K562 (cell line): ENCODE measurements around the gene FAM234B. TPM values are rescaled to one million over a fixed set of nuclear protein-coding genes. Genes with fewer than 3 reads are reported as not detected.

Experiments
- FOXP4 ChIP-seq: sonication (generic); formaldehyde crosslinking; IDR thresholded peaks from 2 replicates; pipeline ENCODE4 v1.8.0; 2022; ENCODE audit warnings: mild to moderate bottlenecking, missing genetic modification reagents, borderline replicate concordance
- GTF2E2 ChIP-seq: fragments of 200-800 bp; sonication (Bioruptor generic); IDR thresholded peaks from 2 replicates; pipeline ENCODE4 v1.6.1; 2016; ENCODE audit warnings: missing genetic modification characterization, missing compliant biosample characterization
- KDM1A ChIP-seq, 2 experiments: fragments of 450-650 bp; IDR thresholded peaks; 2 replicates each; pipeline ENCODE4 v1.6.1; 2016; ENCODE audit warnings: mild to moderate bottlenecking in 2 of 2
- PURB ChIP-seq: sonication (generic); formaldehyde crosslinking; IDR thresholded peaks from 2 replicates; pipeline ENCODE4 v1.9.0; 2021; ENCODE audit warnings: low read depth, mild to moderate bottlenecking, missing genetic modification reagents
- SETDB1 ChIP-seq: IDR thresholded peaks from one replicate; pipeline ENCODE4 v1.6.1; 2012; ENCODE audit warnings: low read length, control low read depth, inconsistent platforms
- SMAD1 ChIP-seq: fragments of 150-350 bp; IDR thresholded peaks from 2 replicates; pipeline ENCODE4 v1.6.1; 2014; ENCODE audit warnings: low read length, low read depth; ENCODE audit not compliant: partially characterized antibody
- ZNF253 ChIP-seq: fragments of 250-450 bp; sonication (Bioruptor Pico); conservative IDR thresholded peaks from 2 replicates; pipeline ENCODE4 v1.6.1; 2021; ENCODE audit warnings: mild to moderate bottlenecking
- ZNF3 ChIP-seq: fragments of 250-450 bp; sonication (Bioruptor Pico); IDR thresholded peaks from 2 replicates; pipeline ENCODE4 v1.5.0; 2021; ENCODE audit warnings: mild to moderate bottlenecking, moderate library complexity
- polyA plus RNA-seq, 8 experiments: library from polyadenylated mRNA; depleted of rRNA in 4 of 8; stranded (reverse) in 5 of 8; unstranded in 3 of 8; fragments of >200 nt; fragmentation: Nextera tagmentation in 2 of 8; fragmentation: Illumina TruSeq in 1 of 8; extraction: Ambion mirVana in 2 of 8; extraction: Trizol in 1 of 8; gene quantifications; 2 replicates each; pipeline versions ENCODE4 v1.2.1 to v1.2.3, GENCODE V29; 2011 to 2014; ENCODE audit warnings: inconsistent platforms in 1 of 8, missing spikeins in 1 of 8
- total RNA-seq, 7 experiments: library from RNA; depleted of rRNA in 6 of 7; stranded (reverse); fragments of >200 nt in 6 of 7; fragmentation: Illumina TruSeq in 2 of 7; extraction: Trizol in 2 of 7; gene quantifications; 2 replicates each; pipeline versions ENCODE4 v1.2.1 to v1.2.3, GENCODE V29; 2011 to 2021; ENCODE audit warnings: low replicate concordance in 1 of 7
- TF ChIP-seq, protein P1 (sequence below): fragments of 450-650 bp; IDR thresholded peaks from 2 replicates; pipeline ENCODE4 v1.6.1; 2017; ENCODE audit warnings: mild to moderate bottlenecking, moderate library complexity
- TF ChIP-seq, protein P2 (sequence below): IDR thresholded peaks from 3 replicates; pipeline ENCODE4 v1.6.1; 2011; ENCODE audit warnings: borderline replicate concordance, mild to moderate bottlenecking; ENCODE audit not compliant: insufficient read length, insufficient read depth
- TF ChIP-seq, protein P3 (sequence below), 2 experiments: fragments of 450-650 bp; formaldehyde crosslinking in 1 of 2; IDR thresholded peaks; 2 replicates each; pipeline versions ENCODE4 v1.4.0 to v1.6.1; 2014 to 2020; ENCODE audit warnings: mild to moderate bottlenecking in 2 of 2, borderline replicate concordance in 1 of 2, low read depth in 1 of 2

The FAM234B gene
- total and polyA plus RNA-seq, 9 of the 15 experiments (the other 6 are each of a cell fraction or from before 2014, with no cell fraction given) = 1.00 to 4.3 (median 2.0) TPM

DNA sequence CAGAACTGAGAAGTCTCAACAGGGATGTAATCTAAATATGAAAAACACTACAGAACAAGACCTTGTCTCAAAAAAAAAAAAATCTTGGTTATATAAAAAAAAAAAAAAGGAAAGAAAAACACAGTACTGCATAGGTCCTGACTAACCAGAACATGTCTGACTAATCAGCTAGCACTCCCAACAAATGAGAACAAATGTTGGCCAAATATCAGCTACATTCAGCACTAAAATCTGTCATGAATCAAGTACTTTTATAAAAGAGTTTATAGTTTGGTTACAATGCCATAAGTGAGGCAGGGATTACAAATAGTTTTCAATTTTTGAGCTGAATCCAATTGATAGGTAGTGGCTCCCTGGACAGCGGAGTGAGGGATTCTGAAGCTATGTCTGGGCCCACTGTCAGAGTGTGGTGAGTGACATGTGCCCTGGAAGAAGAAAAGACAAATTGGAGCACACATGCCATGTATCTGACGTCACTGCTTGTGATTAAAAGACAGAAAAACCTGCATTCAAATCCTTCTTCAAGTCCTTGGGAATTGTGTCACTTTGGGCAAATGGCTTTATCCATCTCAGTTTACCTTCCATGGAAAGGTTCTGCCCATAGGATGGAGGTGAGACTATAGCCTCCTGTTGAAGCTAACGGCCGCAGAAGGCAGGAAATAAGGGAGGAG lies 5.6 kb upstream of the FAM234B start (continued):
- TF ChIP-seq, protein P1, sequence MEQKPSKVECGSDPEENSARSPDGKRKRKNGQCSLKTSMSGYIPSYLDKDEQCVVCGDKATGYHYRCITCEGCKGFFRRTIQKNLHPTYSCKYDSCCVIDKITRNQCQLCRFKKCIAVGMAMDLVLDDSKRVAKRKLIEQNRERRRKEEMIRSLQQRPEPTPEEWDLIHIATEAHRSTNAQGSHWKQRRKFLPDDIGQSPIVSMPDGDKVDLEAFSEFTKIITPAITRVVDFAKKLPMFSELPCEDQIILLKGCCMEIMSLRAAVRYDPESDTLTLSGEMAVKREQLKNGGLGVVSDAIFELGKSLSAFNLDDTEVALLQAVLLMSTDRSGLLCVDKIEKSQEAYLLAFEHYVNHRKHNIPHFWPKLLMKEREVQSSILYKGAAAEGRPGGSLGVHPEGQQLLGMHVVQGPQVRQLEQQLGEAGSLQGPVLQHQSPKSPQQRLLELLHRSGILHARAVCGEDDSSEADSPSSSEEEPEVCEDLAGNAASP = no peak
- TF ChIP-seq ZNF3 (CRISPR knock-in tag) = no peak
- TF ChIP-seq, protein P2, sequence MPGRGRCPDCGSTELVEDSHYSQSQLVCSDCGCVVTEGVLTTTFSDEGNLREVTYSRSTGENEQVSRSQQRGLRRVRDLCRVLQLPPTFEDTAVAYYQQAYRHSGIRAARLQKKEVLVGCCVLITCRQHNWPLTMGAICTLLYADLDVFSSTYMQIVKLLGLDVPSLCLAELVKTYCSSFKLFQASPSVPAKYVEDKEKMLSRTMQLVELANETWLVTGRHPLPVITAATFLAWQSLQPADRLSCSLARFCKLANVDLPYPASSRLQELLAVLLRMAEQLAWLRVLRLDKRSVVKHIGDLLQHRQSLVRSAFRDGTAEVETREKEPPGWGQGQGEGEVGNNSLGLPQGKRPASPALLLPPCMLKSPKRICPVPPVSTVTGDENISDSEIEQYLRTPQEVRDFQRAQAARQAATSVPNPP = no peak
- TF ChIP-seq SETDB1 = no peak
- no peak for TF ChIP-seq ZNF253 (CRISPR knock-in tag)
- no peak for TF ChIP-seq PURB (CRISPR knock-in tag)
- TF ChIP-seq SMAD1 = no peak
- no peak for TF ChIP-seq KDM1A (IDR thresholded peaks at IDR 0.05)
- TF ChIP-seq, protein P3, sequence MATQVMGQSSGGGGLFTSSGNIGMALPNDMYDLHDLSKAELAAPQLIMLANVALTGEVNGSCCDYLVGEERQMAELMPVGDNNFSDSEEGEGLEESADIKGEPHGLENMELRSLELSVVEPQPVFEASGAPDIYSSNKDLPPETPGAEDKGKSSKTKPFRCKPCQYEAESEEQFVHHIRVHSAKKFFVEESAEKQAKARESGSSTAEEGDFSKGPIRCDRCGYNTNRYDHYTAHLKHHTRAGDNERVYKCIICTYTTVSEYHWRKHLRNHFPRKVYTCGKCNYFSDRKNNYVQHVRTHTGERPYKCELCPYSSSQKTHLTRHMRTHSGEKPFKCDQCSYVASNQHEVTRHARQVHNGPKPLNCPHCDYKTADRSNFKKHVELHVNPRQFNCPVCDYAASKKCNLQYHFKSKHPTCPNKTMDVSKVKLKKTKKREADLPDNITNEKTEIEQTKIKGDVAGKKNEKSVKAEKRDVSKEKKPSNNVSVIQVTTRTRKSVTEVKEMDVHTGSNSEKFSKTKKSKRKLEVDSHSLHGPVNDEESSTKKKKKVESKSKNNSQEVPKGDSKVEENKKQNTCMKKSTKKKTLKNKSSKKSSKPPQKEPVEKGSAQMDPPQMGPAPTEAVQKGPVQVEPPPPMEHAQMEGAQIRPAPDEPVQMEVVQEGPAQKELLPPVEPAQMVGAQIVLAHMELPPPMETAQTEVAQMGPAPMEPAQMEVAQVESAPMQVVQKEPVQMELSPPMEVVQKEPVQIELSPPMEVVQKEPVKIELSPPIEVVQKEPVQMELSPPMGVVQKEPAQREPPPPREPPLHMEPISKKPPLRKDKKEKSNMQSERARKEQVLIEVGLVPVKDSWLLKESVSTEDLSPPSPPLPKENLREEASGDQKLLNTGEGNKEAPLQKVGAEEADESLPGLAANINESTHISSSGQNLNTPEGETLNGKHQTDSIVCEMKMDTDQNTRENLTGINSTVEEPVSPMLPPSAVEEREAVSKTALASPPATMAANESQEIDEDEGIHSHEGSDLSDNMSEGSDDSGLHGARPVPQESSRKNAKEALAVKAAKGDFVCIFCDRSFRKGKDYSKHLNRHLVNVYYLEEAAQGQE (IDR thresholded peaks at IDR 0.05; ENCODE audit: borderline replicate concordance) = no peak
- TF ChIP-seq, protein P3 (CRISPR knock-in tag; IDR thresholded peaks at IDR 0.05; ENCODE audit: low read depth) = no peak
- no peak for TF ChIP-seq FOXP4
- TF ChIP-seq GTF2E2 = no peak
